ENCODE results near the gene MYBPC1. TPM values are rescaled to one million over a fixed set of nuclear protein-coding genes. Genes with fewer than 3 reads are reported as not detected.
"Not testable (repeated sequence)": the region's sequence is repeated elsewhere in the genome, so short reads cannot be mapped to it uniquely, and the experiment has no call there.

MYBPC1 gene
- total RNA-seq, 1 experiment from 2014 or later, result not detected

GRCh38 chr12:101678081-101678480, 83.3 kb downstream of the MYBPC1 start:
- no peak for DNase-seq (ENCODE audit: low read depth)
- in situ Hi-C loops (cut with HindIII; ENCODE audit: low pct_unique_long_range_greater_than_20kb, low sequenced_read_pairs), result no loop called here

GRCh38 chr12:101680240-101680639, 85.5 kb downstream of the MYBPC1 start:
- DNase-seq (ENCODE audit: low read depth), result no peak
- in situ Hi-C loops (cut with HindIII; ENCODE audit: low pct_unique_long_range_greater_than_20kb, low sequenced_read_pairs), result no loop called here

GRCh38 chr12:101680647-101681046, 85.9 kb downstream of the MYBPC1 start:
- DNase-seq (ENCODE audit: low read depth), result no peak
- in situ Hi-C loops (cut with HindIII; ENCODE audit: low pct_unique_long_range_greater_than_20kb, low sequenced_read_pairs), result no loop called here

GRCh38 chr12:101681627-101682026, 86.9 kb downstream of the MYBPC1 start:
- DNase-seq (ENCODE audit: low read depth); in situ Hi-C loops (cut with HindIII; ENCODE audit: low pct_unique_long_range_greater_than_20kb, low sequenced_read_pairs): not testable (repeated sequence)

GRCh38 chr12:101685092-101685491, 90.3 kb downstream of the MYBPC1 start:
- no peak for DNase-seq (ENCODE audit: low read depth)
- in situ Hi-C loops (cut with HindIII; ENCODE audit: low pct_unique_long_range_greater_than_20kb, low sequenced_read_pairs), result no loop called here

GRCh38 chr12:101686176-101686575, 91.4 kb downstream of the MYBPC1 start:
- in situ Hi-C loops (cut with HindIII; ENCODE audit: low pct_unique_long_range_greater_than_20kb, low sequenced_read_pairs), result no loop called here
- no peak for DNase-seq (ENCODE audit: low read depth)

GRCh38 chr12:101690544-101691098, 95.8 kb downstream of the MYBPC1 start:
- DNase-seq (ENCODE audit: low read depth), result no peak
- in situ Hi-C loops (cut with HindIII; ENCODE audit: low pct_unique_long_range_greater_than_20kb, low sequenced_read_pairs), result no loop called here

- DNase-seq (ENCODE audit: low read depth), result no peak
- in situ Hi-C loops (cut with HindIII; ENCODE audit: low pct_unique_long_range_greater_than_20kb, low sequenced_read_pairs), result no loop called here
Measured at GRCh38 chr12:101691503-101692096, 96.8 kb downstream of the MYBPC1 start.

- no peak for DNase-seq (ENCODE audit: low read depth)
- in situ Hi-C loops (cut with HindIII; ENCODE audit: low pct_unique_long_range_greater_than_20kb, low sequenced_read_pairs), result no loop called here
Measured at GRCh38 chr12:101694297-101694848, 99.6 kb downstream of the MYBPC1 start.

- in situ Hi-C loops (cut with HindIII; ENCODE audit: low pct_unique_long_range_greater_than_20kb, low sequenced_read_pairs), result no loop called here
- DNase-seq (ENCODE audit: low read depth), result no peak
Measured at GRCh38 chr12:101694986-101695385, 100.2 kb downstream of the MYBPC1 start.

- in situ Hi-C loops (cut with HindIII; ENCODE audit: low pct_unique_long_range_greater_than_20kb, low sequenced_read_pairs), result no loop called here
Measured at GRCh38 chr12:101695706-101696105, 100.9 kb downstream of the MYBPC1 start.

GRCh38 chr12:101696251-101697196, 101.8 kb downstream of the MYBPC1 start:
- in situ Hi-C loops (cut with HindIII; ENCODE audit: low pct_unique_long_range_greater_than_20kb, low sequenced_read_pairs), result no loop called here
- no peak for DNase-seq (ENCODE audit: low read depth)

More at GRCh38 chr12:101695706-101696105, 100.9 kb downstream of the MYBPC1 start:
- no peak for DNase-seq (ENCODE audit: low read depth)

GRCh38 chr12:101697197-101697929, 102.6 kb downstream of the MYBPC1 start, which contains the start of gene CHPT1:
Gene CHPT1 (plus strand): TSS chr12:101697640. CDS start chr12:101697862, 222 bp downstream.
- in situ Hi-C loops (cut with HindIII; ENCODE audit: low pct_unique_long_range_greater_than_20kb, low sequenced_read_pairs), result no loop called here
- DNase-seq (ENCODE audit: low read depth), result peak; percentile 44

- DNase-seq (ENCODE audit: low read depth), result peak; percentile 36
- in situ Hi-C loops (cut with HindIII; ENCODE audit: low pct_unique_long_range_greater_than_20kb, low sequenced_read_pairs), result no loop called here
Measured at GRCh38 chr12:101697930-101698799, 103.4 kb downstream of the MYBPC1 start.

- no peak for DNase-seq (ENCODE audit: low read depth)
- in situ Hi-C loops (cut with HindIII; ENCODE audit: low pct_unique_long_range_greater_than_20kb, low sequenced_read_pairs), result no loop called here
Measured at GRCh38 chr12:101698800-101699347, 104.1 kb downstream of the MYBPC1 start.

GRCh38 chr12:101700299-101700820, 105.6 kb downstream of the MYBPC1 start:
- DNase-seq (ENCODE audit: low read depth), result no peak
- in situ Hi-C loops (cut with HindIII; ENCODE audit: low pct_unique_long_range_greater_than_20kb, low sequenced_read_pairs), result no loop called here

- in situ Hi-C loops (cut with HindIII; ENCODE audit: low pct_unique_long_range_greater_than_20kb, low sequenced_read_pairs), result no loop called here
- DNase-seq (ENCODE audit: low read depth), result no peak
Measured at GRCh38 chr12:101703487-101703886, 108.7 kb downstream of the MYBPC1 start.

Data from Caki2 (cell line).